PC-9 (cell line): ENCODE measurements around the gene CLDN11.

Source experiments
- CTCF ChIP-seq: fragments of 200-600 bp; sonication (generic); conservative IDR thresholded peaks from 2 replicates; pipeline ENCODE4 v1.6.1; 2017; ENCODE audit warnings: mixed run types, antibody characterized with exemption, mild to moderate bottlenecking, moderate library complexity
- EZH2 ChIP-seq: fragments of 200-600 bp; sonication (generic); IDR thresholded peaks from 2 replicates; pipeline ENCODE4 v1.8.0; 2017; ENCODE audit warnings: antibody characterized with exemption, low read depth

DNA sequence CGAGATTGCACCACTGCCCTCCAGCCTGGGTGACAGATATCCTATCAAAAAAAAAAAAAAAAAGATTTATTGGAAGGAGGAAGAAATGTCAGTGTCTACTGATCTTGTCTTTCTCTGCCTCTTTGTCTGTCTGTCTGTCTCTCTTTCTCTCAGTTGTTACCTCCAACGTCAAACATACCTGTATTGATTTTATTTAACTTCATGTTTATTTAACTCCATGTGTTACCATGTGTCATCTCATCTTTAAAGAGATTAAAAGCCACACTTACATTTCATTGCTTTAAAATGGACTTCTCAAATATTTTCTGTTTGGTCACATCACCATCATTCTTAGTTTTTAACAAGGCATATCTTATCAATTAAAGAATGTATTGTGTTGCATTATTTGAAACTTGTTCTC is 9.4 kb downstream of the CLDN11 start:
- TF ChIP-seq CTCF (no peak), EZH2 (no peak)
